ENCODE data around the gene EEPD1. TPM values are rescaled to one million over a fixed set of nuclear protein-coding genes. Genes with fewer than 3 reads are reported as not detected.
"Not testable (repeated sequence)": the region's sequence is repeated elsewhere in the genome, so short reads cannot be mapped to it uniquely, and the experiment has no call there.

The EEPD1 gene
- total and polyA plus RNA-seq, 10 donors, result 7.7 to 23.4 (median 14.6) TPM

DNA sequence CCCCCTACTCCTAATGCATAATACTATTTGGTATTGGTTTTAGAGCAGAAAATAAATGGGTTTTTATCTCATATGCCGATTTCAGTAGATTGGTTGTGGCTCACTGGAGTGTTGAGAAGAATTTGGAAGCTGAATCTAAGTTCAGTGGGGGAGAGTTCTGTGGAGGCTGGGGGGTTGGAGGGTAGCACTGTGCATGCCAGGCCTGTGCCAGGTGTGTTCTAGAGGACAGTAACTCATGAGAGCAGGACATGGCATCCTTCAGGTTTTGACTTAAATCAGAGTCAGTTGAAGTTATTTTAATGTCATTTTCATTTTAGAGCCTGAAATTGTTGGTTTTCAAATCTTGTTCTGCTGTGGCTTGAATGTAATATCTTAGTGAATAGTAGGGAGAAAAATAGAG, 79.5 kb downstream of the EEPD1 start:
- H3K9me3 ChIP-seq, result no peaks in the 10 kb centered on the region
- intact Hi-C loops (cut with DNase I; ENCODE audit: low total_unique reads), result no loop called here
- H3K36me3 ChIP-seq, result peaks cover 0 to 4% (median 0%) of the 10 kb centered on the region in 6 donors
- TF ChIP-seq POLR2AphosphoS5 (IDR thresholded peaks at IDR 0.05), result no peak
- TF ChIP-seq, protein P1, sequence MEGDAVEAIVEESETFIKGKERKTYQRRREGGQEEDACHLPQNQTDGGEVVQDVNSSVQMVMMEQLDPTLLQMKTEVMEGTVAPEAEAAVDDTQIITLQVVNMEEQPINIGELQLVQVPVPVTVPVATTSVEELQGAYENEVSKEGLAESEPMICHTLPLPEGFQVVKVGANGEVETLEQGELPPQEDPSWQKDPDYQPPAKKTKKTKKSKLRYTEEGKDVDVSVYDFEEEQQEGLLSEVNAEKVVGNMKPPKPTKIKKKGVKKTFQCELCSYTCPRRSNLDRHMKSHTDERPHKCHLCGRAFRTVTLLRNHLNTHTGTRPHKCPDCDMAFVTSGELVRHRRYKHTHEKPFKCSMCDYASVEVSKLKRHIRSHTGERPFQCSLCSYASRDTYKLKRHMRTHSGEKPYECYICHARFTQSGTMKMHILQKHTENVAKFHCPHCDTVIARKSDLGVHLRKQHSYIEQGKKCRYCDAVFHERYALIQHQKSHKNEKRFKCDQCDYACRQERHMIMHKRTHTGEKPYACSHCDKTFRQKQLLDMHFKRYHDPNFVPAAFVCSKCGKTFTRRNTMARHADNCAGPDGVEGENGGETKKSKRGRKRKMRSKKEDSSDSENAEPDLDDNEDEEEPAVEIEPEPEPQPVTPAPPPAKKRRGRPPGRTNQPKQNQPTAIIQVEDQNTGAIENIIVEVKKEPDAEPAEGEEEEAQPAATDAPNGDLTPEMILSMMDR (IDR thresholded peaks at IDR 0.05 in 8 of 11, conservative IDR thresholded peaks at IDR 0.05 in 3 of 11), result no peak
- no peak for TF ChIP-seq POLR2A (IDR thresholded peaks at IDR 0.05)
- H3K27me3 ChIP-seq (replicated peaks in 1 of 7), result no peaks in the 10 kb centered on the region
- no peak for DNase-seq
- no peak overlapping the region for H3K4me3 ChIP-seq
- 87 to 92% (median 91%) methylated on average over 1 of the region's 1 CpG for WGBS, 5 donors
- H3K4me1 ChIP-seq, result peaks cover 0 to 6% (median 0%) of the 10 kb centered on the region in 6 donors
- no peak overlapping the region for H3K27ac ChIP-seq

DNA sequence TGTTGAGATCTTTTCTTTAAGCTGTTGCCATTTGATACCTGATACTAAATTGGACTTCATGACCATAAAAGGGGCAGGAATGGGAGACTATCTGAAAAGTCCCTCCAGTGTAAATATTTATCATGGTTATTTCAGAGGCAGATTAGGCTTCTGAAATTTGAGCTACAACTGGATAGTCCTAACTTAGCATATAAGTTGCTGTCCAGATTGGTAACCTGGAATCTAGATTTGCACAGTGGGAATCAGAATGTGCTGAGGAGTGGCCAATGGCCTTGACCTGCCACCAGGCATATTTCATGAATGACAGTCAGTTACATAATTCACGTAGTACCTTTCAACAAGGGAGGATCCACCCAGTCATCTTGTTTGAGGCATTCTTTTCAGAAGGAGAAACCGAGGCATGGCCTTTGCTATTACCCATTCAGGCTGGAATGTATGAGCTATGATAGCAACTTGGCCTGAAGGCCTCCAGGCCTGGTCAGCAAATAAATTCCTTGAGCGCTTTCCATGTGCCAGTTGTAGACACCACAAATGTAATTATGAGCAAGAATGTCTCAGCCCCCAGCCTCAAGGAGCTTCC, 80.0 kb downstream of the EEPD1 start:
- peaks cover 0 to 4% (median 0%) of the 10 kb centered on the region in 6 donors for H3K36me3 ChIP-seq
- H3K9me3 ChIP-seq, result no peaks in the 10 kb centered on the region
- intact Hi-C loops (cut with DNase I; ENCODE audit: low total_unique reads), result no loop called here
- WGBS, 5 donors, result 60 to 83% (median 74%) methylated on average over 3 of the region's 3 CpGs
- no peak for TF ChIP-seq POLR2AphosphoS5 (IDR thresholded peaks at IDR 0.05)
- TF ChIP-seq, protein P1 (IDR thresholded peaks at IDR 0.05 in 8 of 11, conservative IDR thresholded peaks at IDR 0.05 in 3 of 11), result no peak
- TF ChIP-seq POLR2A (IDR thresholded peaks at IDR 0.05), result no peak
- H3K4me3 ChIP-seq, result no peak overlapping the region
- H3K4me1 ChIP-seq, result peaks cover 0 to 6% (median 0%) of the 10 kb centered on the region in 6 donors
- no peak for DNase-seq
- no peaks in the 10 kb centered on the region for H3K27me3 ChIP-seq (replicated peaks in 1 of 7)
- H3K27ac ChIP-seq, result no peak overlapping the region

DNA sequence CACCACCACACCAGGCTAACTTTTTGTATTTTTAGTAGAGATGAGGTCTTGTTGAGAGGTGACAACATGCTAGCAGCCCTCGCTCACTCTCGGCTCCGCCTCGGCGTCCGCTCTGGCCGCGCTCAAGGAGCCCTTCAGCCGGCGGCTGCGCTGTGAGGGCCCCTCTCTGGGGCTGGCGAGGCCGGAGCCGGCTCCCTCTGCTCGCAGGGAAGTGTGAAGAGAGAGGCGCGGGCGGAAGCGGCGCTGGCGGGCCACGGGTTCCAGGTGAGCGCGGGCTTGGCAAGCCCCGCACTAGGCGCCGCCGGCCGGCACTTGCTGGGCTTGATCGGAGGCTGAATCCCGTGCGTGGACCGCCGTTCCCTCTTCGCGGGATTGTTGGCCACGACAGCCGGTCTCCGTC, 83.0 kb downstream of the EEPD1 start:
- intact Hi-C loops (cut with DNase I; ENCODE audit: low total_unique reads), result no loop called here
- 80 to 97% (median 95%) methylated on average over 39 of the region's 39 CpGs for WGBS, 5 donors
- Histone ChIP-seq H3K9me3 (no peaks in the 10 kb centered on the region), H3K4me3 (no peak overlapping the region), H3K27ac (no peak overlapping the region), H3K36me3 (peaks cover 0 to 12% (median 0%) of the 10 kb centered on the region in 6 donors), H3K4me1 (peaks cover 0 to 6% (median 0%) of the 10 kb centered on the region in 6 donors), H3K27me3 (replicated peaks in 1 of 7) (no peaks in the 10 kb centered on the region)
- TF ChIP-seq POLR2AphosphoS5 (IDR thresholded peaks at IDR 0.05) (no peak), POLR2A (IDR thresholded peaks at IDR 0.05) (no peak)
- TF ChIP-seq, protein P1 (IDR thresholded peaks at IDR 0.05 in 8 of 11, conservative IDR thresholded peaks at IDR 0.05 in 3 of 11), result no peak
- DNase-seq, result no peak

DNA sequence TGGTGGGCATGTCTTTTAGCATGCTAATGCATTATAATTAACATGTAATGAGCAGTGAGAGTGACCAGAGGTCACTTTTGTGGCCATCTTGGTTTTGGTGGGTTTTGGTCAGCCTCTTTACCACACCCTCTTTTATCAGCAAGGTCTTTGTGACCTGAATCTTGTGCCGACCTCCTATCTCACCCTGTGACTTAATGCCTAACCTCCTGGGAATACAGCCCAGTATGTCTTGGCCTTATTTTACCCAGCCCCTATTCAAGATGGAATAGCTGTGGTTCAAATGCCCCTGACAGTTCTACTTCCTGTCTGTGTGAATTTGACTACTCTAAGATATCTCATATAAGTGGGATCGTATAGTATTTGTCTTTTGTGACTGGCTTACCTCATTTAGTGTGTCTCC, 85.1 kb downstream of the EEPD1 start:
- Histone ChIP-seq H3K27me3 (replicated peaks in 1 of 7) (no peaks in the 10 kb centered on the region), H3K27ac (no peak overlapping the region), H3K4me3 (no peak overlapping the region), H3K36me3 (peaks cover 0 to 12% (median 0%) of the 10 kb centered on the region in 6 donors), H3K9me3 (no peaks in the 10 kb centered on the region), H3K4me1 (no peaks in the 10 kb centered on the region)
- 64 to 88% (median 78%) methylated on average over 2 of the region's 2 CpGs for WGBS, 5 donors
- DNase-seq, result no peak
- intact Hi-C loops (cut with DNase I; ENCODE audit: low total_unique reads), result no loop called here
- TF ChIP-seq, protein P1 (IDR thresholded peaks at IDR 0.05 in 8 of 11, conservative IDR thresholded peaks at IDR 0.05 in 3 of 11), result no peak
- TF ChIP-seq POLR2AphosphoS5 (IDR thresholded peaks at IDR 0.05), result no peak
- no peak for TF ChIP-seq POLR2A (IDR thresholded peaks at IDR 0.05)

DNA sequence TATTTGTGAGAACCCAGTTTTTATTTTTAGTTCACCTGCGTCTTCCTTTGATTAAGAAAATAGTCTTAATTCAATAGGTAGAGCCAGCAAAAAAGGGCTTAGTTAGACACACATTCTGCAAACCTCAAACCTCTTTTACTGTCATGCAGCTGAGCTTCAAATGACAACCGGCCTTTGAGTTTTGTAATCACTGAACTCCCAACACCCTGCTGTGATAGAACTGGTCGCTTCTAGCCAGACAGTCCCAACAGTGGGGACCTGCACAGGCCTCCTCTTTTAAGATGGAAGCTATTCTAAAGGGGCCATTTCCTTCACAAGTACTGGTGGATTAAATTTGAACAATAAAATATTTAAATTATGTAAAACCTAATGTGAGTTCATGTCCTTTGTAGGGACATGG, 90.3 kb downstream of the EEPD1 start:
- H3K4me3 ChIP-seq; H3K9me3 ChIP-seq; DNase-seq; H3K36me3 ChIP-seq; intact Hi-C loops (cut with DNase I; ENCODE audit: low total_unique reads); H3K27ac ChIP-seq; H3K27me3 ChIP-seq (replicated peaks in 1 of 7): not testable (repeated sequence)
- H3K4me1 ChIP-seq, result peaks cover 0 to 12% (median 0%) of the 10 kb centered on the region in 6 donors
- WGBS, 5 donors, result 81 to 88% (median 87%) methylated on average over 3 of the region's 3 CpGs

DNA sequence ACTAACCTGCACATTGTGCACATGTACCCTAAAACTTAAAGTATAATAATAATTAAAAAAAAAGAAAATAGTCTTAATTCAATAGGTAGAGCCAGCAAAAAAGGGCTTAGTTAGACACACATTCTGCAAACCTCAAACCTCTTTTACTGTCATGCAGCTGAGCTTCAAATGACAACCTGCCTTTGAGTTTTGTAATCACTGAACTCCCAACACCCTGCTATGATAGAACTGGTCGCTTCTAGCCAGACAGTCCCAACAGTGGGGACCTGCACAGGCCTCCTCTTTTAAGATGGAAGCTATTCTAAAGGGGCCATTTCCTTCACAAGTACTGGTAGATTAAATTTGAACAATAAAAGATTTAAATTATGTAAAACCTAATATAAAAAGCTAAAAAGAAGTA, 90.9 kb downstream of the EEPD1 start:
- H3K4me3 ChIP-seq; H3K36me3 ChIP-seq; H3K27me3 ChIP-seq (replicated peaks in 1 of 7); H3K9me3 ChIP-seq; intact Hi-C loops (cut with DNase I; ENCODE audit: low total_unique reads); DNase-seq: not testable (repeated sequence)
- 74 to 96% (median 91%) methylated on average over 1 of the region's 1 CpG for WGBS, 5 donors
- peak overlapping the region in 1 of 8 donors; percentile 2 for H3K27ac ChIP-seq
- peaks cover 0 to 12% (median 0%) of the 10 kb centered on the region in 6 donors for H3K4me1 ChIP-seq

All from spleen (tissue), 11 donors.